ENCODE data around the gene RAE1.

The RAE1 gene

GRCh38 chr20:57399587-57400155 lies 48.6 kb downstream of the RAE1 start:
- H3K27me3 ChIP-seq (ENCODE audit: control insufficient read depth, insufficient read depth, low read length) = no peaks in the 10 kb centered on the region
- H3K4me1 ChIP-seq (ENCODE audit: control insufficient read depth, insufficient read depth, low read length) = peaks cover 2% of the 10 kb centered on the region
- H3K9me3 ChIP-seq (ENCODE audit: control insufficient read depth, insufficient read depth, low read length) = no peaks in the 10 kb centered on the region
- H3K36me3 ChIP-seq (ENCODE audit: control insufficient read depth, insufficient read depth, low read length) = peaks cover 68% of the 10 kb centered on the region
- H3K9ac ChIP-seq (ENCODE audit: low read depth, low read length) = no peak overlapping the region
- no peak overlapping the region for H3K4me3 ChIP-seq (ENCODE audit: low read depth, low read length)

GRCh38 chr20:57400231-57400701 lies 49.2 kb downstream of the RAE1 start:
- no peaks in the 10 kb centered on the region for H3K9me3 ChIP-seq (ENCODE audit: control insufficient read depth, insufficient read depth, low read length)
- H3K27me3 ChIP-seq (ENCODE audit: control insufficient read depth, insufficient read depth, low read length) = no peaks in the 10 kb centered on the region
- H3K36me3 ChIP-seq (ENCODE audit: control insufficient read depth, insufficient read depth, low read length) = peaks cover 72% of the 10 kb centered on the region
- H3K9ac ChIP-seq (ENCODE audit: low read depth, low read length) = no peak overlapping the region
- no peak overlapping the region for H3K4me3 ChIP-seq (ENCODE audit: low read depth, low read length)
- H3K4me1 ChIP-seq (ENCODE audit: control insufficient read depth, insufficient read depth, low read length) = no peaks in the 10 kb centered on the region

DNA sequence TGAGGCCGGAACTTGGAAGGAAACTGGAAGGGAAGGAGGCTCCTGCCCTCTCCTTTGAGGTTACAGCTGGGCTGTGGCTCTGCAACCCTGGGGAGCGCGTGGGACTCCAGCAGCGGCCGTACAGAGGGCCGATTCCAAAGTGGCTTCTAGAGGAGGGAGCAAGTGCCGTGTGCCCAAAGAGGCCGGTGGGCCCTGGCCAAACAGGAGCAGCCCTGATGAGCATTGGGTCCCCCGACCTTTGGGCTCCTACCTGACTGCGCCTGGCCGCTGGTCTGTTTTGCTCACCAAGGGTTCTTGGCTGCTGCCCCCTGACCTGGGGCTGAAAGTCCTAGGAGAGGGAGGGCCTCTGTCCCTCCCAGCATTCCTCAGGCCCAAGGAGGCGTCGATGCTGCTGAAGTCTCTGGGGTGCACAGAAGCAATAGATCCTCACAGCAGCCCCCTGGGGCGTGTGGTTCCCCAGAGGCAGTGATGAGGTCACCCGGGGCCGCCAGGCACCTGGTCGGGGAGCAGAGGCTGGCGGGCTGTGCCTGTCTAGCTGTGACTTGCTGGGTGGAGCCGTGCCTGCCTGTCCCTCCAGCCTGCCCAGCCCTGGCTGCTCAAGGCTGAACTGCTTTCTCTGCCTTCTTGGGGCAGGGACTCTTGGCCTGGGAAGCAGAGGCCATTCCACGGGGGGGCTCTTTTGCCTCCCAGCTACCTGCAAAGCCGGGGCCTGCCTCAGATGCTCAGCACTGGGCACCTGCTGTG lies 49.9 kb downstream of the RAE1 start:
- H3K9ac ChIP-seq (ENCODE audit: low read depth, low read length) = no peak overlapping the region
- H3K4me1 ChIP-seq (ENCODE audit: control insufficient read depth, insufficient read depth, low read length) = no peaks in the 10 kb centered on the region
- peaks cover 79% of the 10 kb centered on the region for H3K36me3 ChIP-seq (ENCODE audit: control insufficient read depth, insufficient read depth, low read length)
- H3K27me3 ChIP-seq (ENCODE audit: control insufficient read depth, insufficient read depth, low read length) = no peaks in the 10 kb centered on the region
- H3K4me3 ChIP-seq (ENCODE audit: low read depth, low read length) = no peak overlapping the region
- H3K9me3 ChIP-seq (ENCODE audit: control insufficient read depth, insufficient read depth, low read length) = no peaks in the 10 kb centered on the region

DNA sequence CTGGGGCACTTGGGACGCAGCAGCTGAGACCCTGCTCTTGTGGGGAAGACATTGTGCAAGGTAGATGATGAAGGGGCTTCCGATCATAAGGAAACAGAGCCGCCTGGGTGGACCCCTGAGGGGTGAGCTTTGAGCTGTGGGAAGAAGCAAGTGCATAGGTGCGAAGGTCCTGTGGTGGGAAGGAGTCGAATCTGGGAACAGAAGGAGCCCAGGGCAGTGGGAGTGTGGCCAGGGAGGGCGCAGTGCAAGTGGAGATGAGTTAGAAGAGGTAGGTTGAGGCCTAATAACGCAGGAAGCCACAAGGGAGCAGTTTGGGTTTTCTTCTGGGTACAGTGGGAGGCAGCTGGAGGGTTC lies 50.5 kb downstream of the RAE1 start:
- no peak overlapping the region for H3K4me3 ChIP-seq (ENCODE audit: low read depth, low read length)
- peaks cover 77% of the 10 kb centered on the region for H3K36me3 ChIP-seq (ENCODE audit: control insufficient read depth, insufficient read depth, low read length)
- H3K9me3 ChIP-seq (ENCODE audit: control insufficient read depth, insufficient read depth, low read length) = no peaks in the 10 kb centered on the region
- no peak overlapping the region for H3K9ac ChIP-seq (ENCODE audit: low read depth, low read length)
- H3K27me3 ChIP-seq (ENCODE audit: control insufficient read depth, insufficient read depth, low read length) = no peaks in the 10 kb centered on the region
- no peaks in the 10 kb centered on the region for H3K4me1 ChIP-seq (ENCODE audit: control insufficient read depth, insufficient read depth, low read length)

- peaks cover 74% of the 10 kb centered on the region for H3K36me3 ChIP-seq (ENCODE audit: control insufficient read depth, insufficient read depth, low read length)
- no peak overlapping the region for H3K9ac ChIP-seq (ENCODE audit: low read depth, low read length)
- H3K4me1 ChIP-seq (ENCODE audit: control insufficient read depth, insufficient read depth, low read length) = no peaks in the 10 kb centered on the region
These were observed 51.4 kb downstream of the RAE1 start for GRCh38 chr20:57402206-57403125.

DNA sequence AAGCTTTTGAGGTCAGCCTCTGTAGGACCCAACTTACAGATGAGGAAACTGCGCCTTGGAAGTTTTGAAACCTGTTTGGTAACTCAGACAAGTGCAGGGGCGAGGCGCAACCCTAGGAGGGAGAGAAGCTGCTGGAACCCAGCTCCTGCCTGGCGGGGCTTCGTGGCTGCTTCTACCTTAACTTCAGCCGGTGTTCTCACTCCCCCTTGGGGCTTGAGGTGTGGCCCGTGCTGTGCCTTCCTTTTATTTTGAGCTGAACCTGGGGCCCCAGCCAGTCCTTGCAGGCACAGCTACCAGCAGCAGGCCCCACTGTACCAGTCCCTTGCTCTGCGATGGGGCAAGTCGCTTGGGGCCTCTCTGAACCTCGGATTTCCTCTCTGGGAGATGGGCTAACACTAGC lies 52.2 kb downstream of the RAE1 start:
- Histone ChIP-seq H3K4me1 (ENCODE audit: control insufficient read depth, insufficient read depth, low read length) (no peaks in the 10 kb centered on the region), H3K27me3 (ENCODE audit: control insufficient read depth, insufficient read depth, low read length) (no peaks in the 10 kb centered on the region), H3K36me3 (ENCODE audit: control insufficient read depth, insufficient read depth, low read length) (peaks cover 76% of the 10 kb centered on the region), H3K9ac (ENCODE audit: low read depth, low read length) (no peak overlapping the region), H3K4me3 (ENCODE audit: low read depth, low read length) (no peak overlapping the region), H3K9me3 (ENCODE audit: control insufficient read depth, insufficient read depth, low read length) (no peaks in the 10 kb centered on the region)

More at GRCh38 chr20:57402206-57403125, 51.4 kb downstream of the RAE1 start:
- no peaks in the 10 kb centered on the region for H3K27me3 ChIP-seq (ENCODE audit: control insufficient read depth, insufficient read depth, low read length)
- H3K9me3 ChIP-seq (ENCODE audit: control insufficient read depth, insufficient read depth, low read length) = no peaks in the 10 kb centered on the region
- no peak overlapping the region for H3K4me3 ChIP-seq (ENCODE audit: low read depth, low read length)

DNA sequence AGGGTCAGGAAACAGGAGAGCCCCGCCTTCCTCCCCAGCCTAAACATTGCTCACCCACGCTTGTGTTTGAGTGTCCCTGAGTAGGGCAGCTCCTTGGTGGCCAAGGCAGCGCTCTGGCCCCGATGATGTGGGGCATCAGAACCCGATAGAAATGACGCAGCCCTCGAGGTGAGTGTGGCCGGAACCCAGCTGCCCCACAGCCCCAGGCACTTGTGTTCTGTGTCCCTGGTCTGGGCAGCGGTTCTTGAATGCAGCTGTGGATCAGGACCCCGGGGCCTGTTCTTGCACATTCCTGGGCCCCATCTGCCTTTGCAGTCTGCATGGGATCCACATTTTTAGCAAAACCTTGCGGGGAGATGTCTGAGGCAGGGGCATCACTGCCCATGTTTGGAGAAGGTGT lies 53.0 kb downstream of the RAE1 start:
- no peak overlapping the region for H3K4me3 ChIP-seq (ENCODE audit: low read depth, low read length)
- no peak overlapping the region for H3K9ac ChIP-seq (ENCODE audit: low read depth, low read length)
- no peaks in the 10 kb centered on the region for H3K9me3 ChIP-seq (ENCODE audit: control insufficient read depth, insufficient read depth, low read length)
- peaks cover 77% of the 10 kb centered on the region for H3K36me3 ChIP-seq (ENCODE audit: control insufficient read depth, insufficient read depth, low read length)
- no peaks in the 10 kb centered on the region for H3K4me1 ChIP-seq (ENCODE audit: control insufficient read depth, insufficient read depth, low read length)
- no peaks in the 10 kb centered on the region for H3K27me3 ChIP-seq (ENCODE audit: control insufficient read depth, insufficient read depth, low read length)

GRCh38 chr20:57404419-57405072 lies 53.5 kb downstream of the RAE1 start:
- H3K4me1 ChIP-seq (ENCODE audit: control insufficient read depth, insufficient read depth, low read length) = no peaks in the 10 kb centered on the region

DNA sequence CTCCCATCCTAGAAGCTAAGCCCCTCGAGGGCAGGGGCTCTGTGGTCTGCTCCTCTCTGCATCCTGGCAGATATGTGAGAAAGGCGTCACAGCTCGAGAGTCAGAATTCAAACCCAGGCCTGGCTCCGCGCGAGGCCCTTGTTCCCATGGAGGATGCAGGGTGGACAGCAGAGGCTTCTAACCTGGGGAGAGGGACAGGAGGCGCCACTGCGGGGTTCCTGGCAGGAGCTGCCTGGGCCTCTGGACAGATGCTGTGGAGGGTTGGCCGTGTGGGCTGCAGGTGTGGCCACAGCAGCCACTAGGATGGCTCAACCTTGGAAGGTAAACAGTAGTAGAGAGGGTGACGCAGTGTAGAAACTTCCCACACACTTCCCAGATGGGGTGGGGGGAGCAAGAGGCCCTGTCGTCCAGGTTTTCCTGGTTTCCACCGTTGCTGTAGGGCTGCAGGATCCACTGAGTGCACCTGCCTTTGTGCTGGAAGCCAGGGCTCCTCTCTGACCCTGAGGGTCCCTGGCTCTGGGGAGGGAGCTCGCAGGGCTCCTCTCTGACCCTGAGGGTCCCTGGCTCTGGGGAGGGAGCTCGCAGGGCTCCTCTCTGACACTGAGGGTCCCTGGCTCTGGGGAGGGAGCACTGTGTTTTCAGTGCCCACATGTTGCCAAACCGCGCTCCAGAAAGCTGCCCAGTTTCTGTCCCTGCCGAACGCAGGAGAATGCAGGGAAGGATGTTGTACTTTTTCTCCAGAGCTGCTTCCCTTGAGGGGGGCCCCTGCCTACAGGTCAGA lies 54.4 kb downstream of the RAE1 start:
- Histone ChIP-seq H3K9ac (ENCODE audit: low read depth, low read length) (no peak overlapping the region), H3K4me3 (ENCODE audit: low read depth, low read length) (no peak overlapping the region), H3K9me3 (ENCODE audit: control insufficient read depth, insufficient read depth, low read length) (no peaks in the 10 kb centered on the region), H3K27me3 (ENCODE audit: control insufficient read depth, insufficient read depth, low read length) (no peaks in the 10 kb centered on the region), H3K4me1 (ENCODE audit: control insufficient read depth, insufficient read depth, low read length) (no peaks in the 10 kb centered on the region), H3K36me3 (ENCODE audit: control insufficient read depth, insufficient read depth, low read length) (peaks cover 75% of the 10 kb centered on the region)

More at GRCh38 chr20:57404419-57405072, 53.5 kb downstream of the RAE1 start:
- Histone ChIP-seq H3K9me3 (ENCODE audit: control insufficient read depth, insufficient read depth, low read length) (no peaks in the 10 kb centered on the region), H3K27me3 (ENCODE audit: control insufficient read depth, insufficient read depth, low read length) (no peaks in the 10 kb centered on the region), H3K4me3 (ENCODE audit: low read depth, low read length) (no peak overlapping the region), H3K36me3 (ENCODE audit: control insufficient read depth, insufficient read depth, low read length) (peaks cover 78% of the 10 kb centered on the region), H3K9ac (ENCODE audit: low read depth, low read length) (no peak overlapping the region)

- Histone ChIP-seq H3K4me3 (ENCODE audit: low read depth, low read length) (no peak overlapping the region), H3K9ac (ENCODE audit: low read depth, low read length) (no peak overlapping the region), H3K27me3 (ENCODE audit: control insufficient read depth, insufficient read depth, low read length) (no peaks in the 10 kb centered on the region), H3K36me3 (ENCODE audit: control insufficient read depth, insufficient read depth, low read length) (peaks cover 59% of the 10 kb centered on the region), H3K4me1 (ENCODE audit: control insufficient read depth, insufficient read depth, low read length) (no peaks in the 10 kb centered on the region), H3K9me3 (ENCODE audit: control insufficient read depth, insufficient read depth, low read length) (no peaks in the 10 kb centered on the region)
These were observed 56.5 kb downstream of the RAE1 start for GRCh38 chr20:57407541-57407956.

GRCh38 chr20:57408131-57408530 lies 57.1 kb downstream of the RAE1 start:
- Histone ChIP-seq H3K9me3 (ENCODE audit: control insufficient read depth, insufficient read depth, low read length) (no peaks in the 10 kb centered on the region), H3K36me3 (ENCODE audit: control insufficient read depth, insufficient read depth, low read length) (peaks cover 55% of the 10 kb centered on the region), H3K27me3 (ENCODE audit: control insufficient read depth, insufficient read depth, low read length) (no peaks in the 10 kb centered on the region), H3K9ac (ENCODE audit: low read depth, low read length) (no peak overlapping the region), H3K4me3 (ENCODE audit: low read depth, low read length) (no peak overlapping the region), H3K4me1 (ENCODE audit: control insufficient read depth, insufficient read depth, low read length) (no peaks in the 10 kb centered on the region)

Measured in iPS-15b (cell line).